PFSK-1 (cell line): ENCODE data around the gene WNT5A.

Experiments used
- FOXP2 ChIP-seq: optimal IDR thresholded peaks from 2 replicates; pipeline ENCODE3; 2011; ENCODE audit warnings: borderline replicate concordance, control low read depth, inconsistent platforms; ENCODE audit not compliant: insufficient read depth; ENCODE audit errors: extremely low read length, extremely low read depth
- POLR2AphosphoS5 ChIP-seq: IDR thresholded peaks from 2 replicates; pipeline ENCODE4 v1.6.1; 2012; ENCODE audit warnings: low read depth, mild to moderate bottlenecking, control low read depth, low read length, moderate library complexity
- REST ChIP-seq, 2 experiments: IDR thresholded peaks; 2 replicates each; pipeline versions ENCODE4 v1.6.1 to v1.8.0; 2011 to 2012; ENCODE audit warnings: low read depth in 2 of 2, low read length in 2 of 2, control low read depth in 1 of 2, inconsistent platforms in 1 of 2, mild to moderate bottlenecking in 1 of 2, moderate library complexity in 1 of 2; ENCODE audit not compliant: insufficient read depth in 1 of 2
- SIN3A ChIP-seq: IDR thresholded peaks from 2 replicates; pipeline ENCODE4 v1.6.1; 2012; ENCODE audit warnings: mild to moderate bottlenecking, low read length, moderate library complexity, borderline replicate concordance; ENCODE audit not compliant: insufficient read depth
- TAF1 ChIP-seq: IDR thresholded peaks from 2 replicates; pipeline ENCODE4 v1.6.1; 2012; ENCODE audit warnings: low read length, control low read depth, borderline replicate concordance; ENCODE audit not compliant: insufficient read depth

WNT5A gene

GRCh38 chr3:55498520-55498919 lies 11.4 kb upstream of the WNT5A start:
- TF ChIP-seq REST (IDR thresholded peaks at IDR 0.05; ENCODE audit: insufficient read depth in 1 of 2, low read depth in 2 of 2, low read length in 2 of 2) (no peak), TAF1 (no peak), FOXP2 (no peak), SIN3A (no peak), POLR2AphosphoS5 (no peak)

DNA sequence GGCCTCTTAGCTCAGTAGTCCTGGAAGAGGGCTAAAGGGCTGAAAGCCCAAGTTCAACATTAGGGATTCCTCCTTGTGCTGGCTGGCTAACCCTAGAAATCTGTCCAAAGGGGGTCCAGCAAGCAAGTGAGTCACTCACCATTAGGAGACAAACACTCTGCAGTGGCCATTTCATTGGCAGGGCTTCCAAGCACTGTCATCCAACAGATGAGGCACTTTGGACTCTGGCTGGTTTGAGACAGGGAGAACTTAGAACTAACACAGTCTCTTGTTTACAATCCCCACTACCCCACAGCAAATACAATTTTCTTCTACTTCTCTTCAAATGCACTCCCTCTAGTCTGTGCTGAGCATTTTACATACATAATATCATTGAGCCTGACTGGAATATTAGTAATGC lies 10.1 kb upstream of the WNT5A start:
- TF ChIP-seq POLR2AphosphoS5 (no peak), SIN3A (no peak), FOXP2 (no peak), REST (IDR thresholded peaks at IDR 0.05; ENCODE audit: insufficient read depth in 1 of 2, low read depth in 2 of 2, low read length in 2 of 2) (no peak), TAF1 (no peak)

- TF ChIP-seq FOXP2 (no peak), TAF1 (no peak), POLR2AphosphoS5 (no peak), SIN3A (no peak), REST (IDR thresholded peaks at IDR 0.05; ENCODE audit: insufficient read depth in 1 of 2, low read depth in 2 of 2, low read length in 2 of 2) (no peak)
Observed at GRCh38 chr3:55494976-55495375, 7.9 kb upstream of the WNT5A start.

DNA sequence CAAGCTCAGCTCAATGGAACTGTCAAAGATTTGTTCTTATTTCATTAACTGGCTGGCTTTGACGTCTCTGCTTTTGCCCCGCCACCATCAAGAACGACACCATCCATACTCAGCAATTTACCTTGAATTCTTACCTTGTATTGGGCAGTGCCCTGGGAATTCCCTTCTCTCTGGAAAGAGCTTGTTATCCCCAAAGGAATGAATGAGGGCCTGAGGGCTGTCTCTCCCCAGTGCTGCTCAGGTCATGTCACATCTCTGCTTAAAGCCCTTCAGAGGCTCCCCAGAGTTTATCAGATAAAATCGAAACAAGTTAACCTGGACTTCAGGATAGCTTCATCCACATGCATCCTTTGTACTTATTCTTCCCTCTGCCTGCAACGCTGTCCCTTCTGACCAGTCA lies 5.9 kb upstream of the WNT5A start:
- no peak for TF ChIP-seq REST (IDR thresholded peaks at IDR 0.05; ENCODE audit: insufficient read depth in 1 of 2, low read depth in 2 of 2, low read length in 2 of 2)
- TF ChIP-seq TAF1: no peak
- no peak for TF ChIP-seq POLR2AphosphoS5
- no peak for TF ChIP-seq SIN3A
- no peak for TF ChIP-seq FOXP2

DNA sequence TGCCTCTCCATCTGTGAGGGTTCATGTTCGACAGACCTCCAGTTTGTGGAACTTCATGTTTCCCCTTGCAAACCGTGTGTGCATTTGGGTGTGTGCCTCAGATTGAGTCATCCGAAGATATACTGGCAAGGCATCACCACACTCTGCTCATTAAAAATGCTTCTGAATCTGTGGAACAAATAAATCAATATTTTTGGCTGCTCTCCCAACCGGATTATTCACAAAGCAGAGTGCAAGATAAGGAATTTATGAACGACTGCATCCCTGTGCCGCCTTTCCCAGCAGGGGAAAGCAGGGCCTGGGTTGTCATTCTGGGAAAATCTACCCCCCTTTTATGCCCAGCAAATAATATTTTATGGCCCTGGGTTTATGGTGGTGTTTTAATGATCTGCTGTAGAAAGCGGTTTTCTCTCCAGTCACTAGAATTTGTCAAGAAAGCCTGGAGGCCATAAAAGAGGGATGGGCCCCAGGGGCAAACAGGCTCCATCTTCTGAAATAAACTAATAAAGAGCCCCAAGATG lies 4.2 kb upstream of the WNT5A start:
- no peak for TF ChIP-seq REST (IDR thresholded peaks at IDR 0.05; ENCODE audit: insufficient read depth in 1 of 2, low read depth in 2 of 2, low read length in 2 of 2)
- TF ChIP-seq TAF1: no peak
- no peak for TF ChIP-seq POLR2AphosphoS5
